ENCODE data around the gene DDX42.

GRCh38 chr17:63740464-63741142 lies 33.4 kb upstream of the DDX42 start:
- TF ChIP-seq CTCF (IDR thresholded peaks at IDR 0.05 in 2 of 3, conservative IDR thresholded peaks at IDR 0.05 in 1 of 3; ENCODE audit: borderline replicate concordance in 1 of 3, insufficient read depth in 1 of 3, low read depth in 2 of 3, low read length in 2 of 3): no peak
- no peak for TF ChIP-seq MAX (IDR thresholded peaks at IDR 0.05)
- TF ChIP-seq POLR2AphosphoS5 (IDR thresholded peaks at IDR 0.05; ENCODE audit: low read depth, low read length): no peak
- TF ChIP-seq RAD21 (IDR thresholded peaks at IDR 0.05; ENCODE audit: low read depth): no peak
- TF ChIP-seq ZFX (IDR thresholded peaks at IDR 0.05): no peak
- TF ChIP-seq SIN3A (IDR thresholded peaks at IDR 0.05; ENCODE audit: low read depth): no peak
